GM19467 (cell line): ENCODE results near the gene SFMBT2.

Source experiments
- ATAC-seq: cut with Tn5 transposase; IDR thresholded peaks from one replicate; pipeline ENCODE4 v1.9.1; 2021; ENCODE audit warnings: mild to moderate bottlenecking, moderate library complexity; ENCODE audit not compliant: unreplicated experiment

The SFMBT2 gene

DNA sequence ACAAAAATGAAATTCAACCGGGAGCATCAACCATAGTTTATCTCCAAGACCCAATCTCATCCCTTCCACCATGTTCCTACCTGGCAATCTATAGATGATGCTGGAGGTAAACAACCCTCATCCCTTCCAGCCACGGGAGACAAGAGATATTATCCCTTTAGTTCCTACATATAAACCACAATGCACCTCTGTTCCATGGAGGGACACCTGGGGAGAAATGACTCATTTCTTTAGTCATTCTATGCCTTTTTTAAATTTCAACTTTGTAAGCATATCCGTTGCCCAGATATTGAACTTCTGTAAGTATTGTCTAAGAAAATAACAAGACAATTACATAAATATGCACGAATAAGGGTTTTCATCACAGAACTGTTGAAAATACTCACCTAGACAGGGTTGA lies 15.5 kb upstream of the SFMBT2 start:
- no peak for ATAC-seq

DNA sequence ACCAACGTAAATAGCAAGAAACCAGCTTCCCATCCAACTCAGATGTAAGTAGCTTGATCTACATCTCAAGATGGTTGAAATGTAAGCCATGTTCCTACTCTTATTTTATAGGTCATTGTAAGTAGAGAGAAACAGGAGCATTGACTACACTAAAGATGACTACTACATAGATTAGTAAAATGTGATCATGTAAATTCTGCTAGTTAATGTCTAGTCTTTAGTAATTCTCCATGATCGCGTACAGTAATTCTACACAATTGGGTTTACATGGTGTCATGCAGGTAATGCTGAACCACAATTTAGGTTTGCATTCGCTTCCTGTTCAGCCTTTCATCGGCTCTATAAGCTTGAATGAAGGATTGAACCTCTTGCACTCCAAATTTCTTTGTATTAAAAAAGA lies 14.9 kb upstream of the SFMBT2 start:
- no peak for ATAC-seq

DNA sequence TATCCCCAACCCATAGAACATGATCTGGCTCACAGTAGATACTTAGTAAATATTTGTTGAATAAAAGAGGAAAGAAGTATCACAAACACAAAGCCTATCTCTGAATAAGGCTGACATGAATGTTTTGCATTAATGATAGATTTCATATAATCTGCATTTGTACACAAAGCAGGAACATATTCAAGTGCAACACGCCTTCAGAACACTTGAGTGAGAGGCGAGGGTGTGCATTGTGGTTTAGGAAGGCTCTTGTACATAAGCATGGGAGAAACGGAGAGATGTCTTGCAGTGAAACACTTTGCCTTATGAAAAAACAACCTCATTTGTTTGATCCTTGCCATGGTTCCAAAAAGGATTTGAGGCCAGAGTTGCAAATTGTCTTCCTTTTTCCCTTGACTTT lies 14.1 kb upstream of the SFMBT2 start:
- no peak for ATAC-seq

DNA sequence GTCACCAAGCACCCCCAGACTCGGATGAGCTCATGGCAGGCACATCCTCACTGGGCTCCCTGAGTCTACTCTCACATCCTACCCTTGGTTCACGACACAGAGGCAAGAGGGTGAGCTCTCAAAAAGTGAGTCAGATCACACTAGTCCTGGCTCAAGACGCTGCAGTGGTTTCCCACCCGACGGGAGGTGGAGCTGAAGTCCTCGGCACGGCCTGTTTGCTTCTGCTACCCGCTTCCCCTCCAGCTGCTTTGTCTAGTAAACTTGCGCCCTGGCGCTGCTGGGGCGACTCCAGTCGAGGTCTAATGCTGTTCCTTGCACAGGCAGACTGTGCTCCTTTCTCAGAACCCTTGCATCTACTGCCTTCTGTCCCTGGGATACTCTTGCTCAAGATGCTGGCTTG lies 13.5 kb upstream of the SFMBT2 start:
- ATAC-seq, result no peak

- no peak for ATAC-seq
These were observed 12.7 kb upstream of the SFMBT2 start for GRCh38 chr10:7423521-7423920.

DNA sequence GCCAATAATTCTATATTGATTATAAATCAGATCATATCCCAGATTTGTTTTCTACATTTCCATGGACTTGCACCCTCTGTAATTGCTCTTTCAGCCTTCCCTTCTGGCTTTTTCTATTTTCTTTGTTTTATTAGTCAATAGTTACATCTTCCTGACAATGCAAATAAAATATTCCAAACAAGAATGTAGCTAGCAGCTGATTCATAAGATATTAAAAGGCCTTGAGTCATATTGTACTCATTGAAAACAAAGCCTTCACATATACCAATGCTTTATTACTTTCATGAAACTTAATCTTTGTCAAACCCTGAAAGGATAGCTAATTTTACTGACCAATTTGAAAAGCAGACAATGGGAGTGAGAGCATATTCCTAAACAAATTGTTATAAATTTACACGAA lies 10.7 kb upstream of the SFMBT2 start:
- ATAC-seq, result no peak

- no peak for ATAC-seq
These were observed 9.2 kb upstream of the SFMBT2 start for GRCh38 chr10:7419998-7420397.

DNA sequence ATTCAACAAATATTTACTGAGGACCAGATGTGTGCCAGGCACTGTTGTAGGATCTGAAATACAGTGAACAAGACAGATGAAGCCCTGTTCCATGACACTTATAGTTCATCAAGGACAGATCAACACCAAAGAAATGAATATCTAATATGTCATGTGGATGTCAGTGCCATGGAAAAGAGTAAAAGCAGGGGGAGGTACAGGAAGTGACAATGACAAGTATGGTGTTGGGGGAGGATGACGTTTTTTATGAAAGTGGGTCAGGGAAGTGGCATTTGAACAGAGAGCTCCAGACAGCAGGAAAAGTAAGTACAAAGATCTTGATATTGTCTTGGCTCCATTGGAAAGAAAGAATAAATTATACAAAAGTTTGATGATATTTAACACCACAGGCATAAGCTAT lies 7.0 kb upstream of the SFMBT2 start:
- no peak for ATAC-seq

- ATAC-seq, result no peak
These were observed 6.3 kb upstream of the SFMBT2 start for GRCh38 chr10:7417103-7417623.

DNA sequence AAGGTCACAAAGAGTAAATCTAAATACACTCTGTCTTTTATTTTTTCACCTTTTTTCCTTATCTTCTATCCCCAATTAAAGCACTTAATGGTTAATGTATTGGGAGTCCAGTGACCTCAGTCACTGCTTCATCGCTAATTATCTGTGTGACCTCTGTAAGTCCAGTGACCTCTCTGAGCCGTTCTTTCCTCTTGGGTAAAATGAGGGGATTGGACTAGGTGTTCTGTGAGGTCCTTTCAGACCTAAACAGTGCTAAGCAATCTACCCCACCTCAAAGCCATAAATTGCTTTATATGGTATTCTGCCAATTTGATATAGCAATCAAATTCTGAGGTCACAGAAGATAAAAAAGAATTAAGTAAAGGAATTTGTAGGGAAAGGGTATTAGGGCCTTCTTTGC lies 3.9 kb upstream of the SFMBT2 start:
- no peak for ATAC-seq

DNA sequence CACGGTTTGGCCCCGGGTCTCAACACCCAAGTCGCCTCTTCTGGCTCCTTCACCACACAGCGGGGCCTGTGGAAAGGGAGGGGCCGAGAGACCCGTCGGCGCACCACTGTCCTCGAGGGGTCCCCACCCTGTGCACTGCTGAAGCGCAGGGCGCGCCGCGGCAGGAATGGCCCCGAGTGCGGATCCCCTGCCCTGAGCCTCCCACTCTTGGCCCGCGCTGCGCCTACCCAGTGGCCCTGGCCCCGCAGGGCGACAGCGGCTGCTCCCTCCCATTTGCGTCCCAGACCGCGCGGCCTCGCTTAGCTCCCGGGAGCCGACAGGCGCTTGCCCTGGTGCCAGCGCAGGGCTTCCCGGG lies 2.1 kb upstream of the SFMBT2 start:
- no peak for ATAC-seq

- no peak for ATAC-seq
These were observed 1.5 kb upstream of the SFMBT2 start for GRCh38 chr10:7412237-7412927.

DNA sequence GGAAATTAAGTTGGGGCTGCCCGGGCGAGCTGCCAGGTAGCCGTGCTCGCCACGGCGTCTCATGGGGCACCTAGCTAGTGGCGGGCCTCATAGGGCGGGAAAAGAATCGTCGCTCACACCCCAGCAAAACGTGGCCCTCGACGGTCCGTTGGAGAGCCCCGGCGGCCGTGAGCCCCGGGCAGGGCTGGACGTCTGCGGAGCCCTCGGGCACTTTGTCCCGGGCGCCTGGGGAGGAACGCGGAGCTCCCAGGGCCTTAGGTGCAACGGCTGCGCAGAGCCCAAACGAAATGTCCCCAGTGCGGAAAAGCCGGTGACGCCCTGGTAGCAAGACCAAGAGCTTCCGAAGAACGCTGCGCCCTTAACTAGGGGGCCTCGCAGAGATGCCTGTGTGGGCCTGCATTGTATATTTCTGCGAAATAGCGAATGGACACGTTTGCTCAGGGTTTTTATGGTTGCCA lies 866 bp upstream of the SFMBT2 start:
- ATAC-seq, result no peak

- no peak for ATAC-seq
These were observed 453 bp downstream of the SFMBT2 start for GRCh38 chr10:7410301-7410861.

- peak; percentile 3 for ATAC-seq
These were observed 1.1 kb downstream of the SFMBT2 start for GRCh38 chr10:7409732-7410168.

DNA sequence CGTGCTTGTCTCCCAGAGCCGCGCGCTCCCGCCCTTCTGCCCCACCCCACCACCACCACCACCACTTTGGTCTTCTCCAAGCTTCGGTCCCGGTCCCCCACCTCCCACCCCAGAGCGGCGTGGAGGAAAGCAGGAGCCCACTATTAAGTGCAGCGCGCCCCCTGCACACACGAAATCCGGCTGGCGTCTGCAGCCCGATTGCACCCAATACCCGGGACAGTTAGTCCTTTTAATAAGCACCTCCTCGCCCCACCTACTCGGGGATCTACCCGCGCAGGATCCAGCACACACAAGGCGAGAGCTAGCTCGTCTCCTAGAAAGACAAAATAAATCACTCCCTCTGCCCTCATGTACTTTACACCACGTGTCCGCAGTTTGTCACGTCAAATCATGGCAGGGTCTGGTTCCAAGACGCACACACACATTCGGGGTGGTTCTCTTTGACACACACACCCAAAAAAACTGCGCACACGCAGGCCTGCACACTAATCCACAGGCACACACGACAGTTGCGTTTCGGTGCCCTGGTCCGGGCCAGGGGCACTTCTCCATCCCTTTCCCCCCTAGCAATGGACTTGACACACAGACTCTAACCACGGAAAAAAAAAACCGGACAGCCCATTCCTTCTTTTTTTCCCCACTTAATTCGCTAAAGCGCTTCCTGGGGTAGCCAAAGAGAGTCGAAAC lies 1.6 kb downstream of the SFMBT2 start:
- peak; percentile 29 for ATAC-seq

GRCh38 chr10:7408291-7409044 lies 2.4 kb downstream of the SFMBT2 start:
- peak; percentile 28 for ATAC-seq

GRCh38 chr10:7407368-7408290 lies 3.2 kb downstream of the SFMBT2 start:
- ATAC-seq, result peak; percentile 6

DNA sequence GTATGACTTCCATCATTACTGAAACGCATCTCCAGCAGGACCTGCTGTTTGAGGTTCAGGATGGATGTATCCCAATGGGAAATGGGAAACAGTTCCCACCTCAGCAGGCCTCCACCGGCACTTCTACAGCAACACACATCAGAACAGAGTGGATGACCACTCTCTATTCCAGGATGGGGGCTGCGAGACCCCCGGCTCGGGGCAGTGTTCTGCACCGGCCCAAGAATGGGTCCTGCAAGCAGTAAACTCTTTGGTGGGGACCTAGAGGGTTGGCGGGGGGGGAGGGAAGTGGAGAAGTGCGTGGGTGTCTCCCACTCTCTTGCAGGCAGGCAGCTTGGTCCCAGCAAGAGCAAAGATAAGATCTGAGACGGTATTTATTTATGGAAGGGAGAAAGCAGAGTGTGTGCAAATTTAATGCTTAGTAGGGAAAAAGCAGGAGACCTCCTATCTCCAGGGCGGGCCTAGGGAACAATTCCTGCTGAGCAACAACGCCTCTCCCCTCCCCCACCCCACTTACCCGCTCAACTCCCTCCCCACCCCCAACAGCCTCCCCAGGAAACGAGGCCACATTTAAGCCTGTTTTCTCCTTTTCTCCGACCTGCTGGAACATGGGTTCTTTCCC lies 4.0 kb downstream of the SFMBT2 start:
- ATAC-seq, result no peak

GRCh38 chr10:7405637-7406036 lies 5.2 kb downstream of the SFMBT2 start:
- no peak for ATAC-seq
